Lower leg skin (tissue), 4 donors: ENCODE data around the gene ZNF526. TPM values are rescaled to one million over a fixed set of nuclear protein-coding genes. Genes with fewer than 3 reads are reported as not detected.

Experiments used
- DNase-seq, 2 donors: peaks; one replicate each; pipeline ENCODE4 v3.0.0-alpha.2; 2019; ENCODE audit warnings: low spot score in 2 of 2
- H3K4me3 ChIP-seq: fragments of 200-600 bp; sonication (generic); 2 replicates; pipeline ENCODE4 v1.5.1; 2017; ENCODE audit warnings: mild to moderate bottlenecking, low read depth; ENCODE audit not compliant: poor library complexity, severe bottlenecking
- POLR2A ChIP-seq, 2 donors: fragments of 450-650 bp; IDR thresholded peaks; one replicate each; pipeline ENCODE4 v1.6.1; 2016 to 2017; ENCODE audit warnings: antibody characterized with exemption in 2 of 2, mild to moderate bottlenecking in 1 of 2, moderate library complexity in 1 of 2
- WGBS, 2 donors: methylation state at CpG; one replicate each; pipeline ENCODE4 v1.1.5; 2018; 5-methylcytosine and 5-hydroxymethylcytosine counted together
- intact Hi-C: fragments of 100-400 bp; cut with DNase I; formaldehyde crosslinking; loops from one replicate; pipeline ENCODE4 v1.15.0; 2023; ENCODE audit warnings: low total_unique reads
- total RNA-seq, 4 donors: library from RNA; depleted of rRNA; stranded (reverse); fragments of >200 nt; gene quantifications; one replicate each; pipeline ENCODE4 v1.1.0, GENCODE V29; 2016
- TF ChIP-seq, protein P1 (sequence below), 3 donors: fragments of 450-650 bp; IDR thresholded peaks; one replicate each; pipeline ENCODE4 v1.5.1; 2016; ENCODE audit warnings: antibody characterized with exemption in 3 of 3, mild to moderate bottlenecking in 3 of 3, moderate library complexity in 2 of 3

ZNF526 gene
- total RNA-seq, 4 donors from 2014 or later: 6.9 to 10.7 (median 8.6) TPM

DNA sequence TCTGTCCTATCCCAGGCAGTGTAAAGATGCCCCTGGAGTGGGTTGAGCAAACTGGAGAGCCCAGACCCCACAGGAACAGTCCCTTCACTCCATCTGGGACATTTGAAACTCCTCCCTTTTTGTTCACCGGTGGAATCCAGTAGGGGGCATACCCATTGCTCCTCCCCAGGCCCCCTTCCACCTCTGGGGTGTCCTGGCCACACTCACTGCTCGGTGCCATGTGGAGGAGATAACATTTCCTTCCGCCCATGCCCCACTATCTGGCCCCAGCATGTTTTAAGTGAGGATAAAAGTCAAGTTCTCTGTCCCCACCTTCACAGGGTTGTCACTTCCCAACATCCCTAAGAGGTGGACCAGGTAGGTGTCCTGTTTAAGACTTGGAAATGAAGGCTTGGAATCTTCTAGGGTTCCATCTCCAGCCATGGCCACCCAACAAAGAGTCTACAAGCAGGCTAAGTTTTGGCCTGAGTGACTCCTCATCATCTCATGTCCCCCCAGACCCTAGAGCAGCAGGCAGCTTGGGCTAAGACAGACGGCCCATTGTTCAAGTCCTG lies 9.3 kb downstream of the ZNF526 start:
- TF ChIP-seq, protein P1, sequence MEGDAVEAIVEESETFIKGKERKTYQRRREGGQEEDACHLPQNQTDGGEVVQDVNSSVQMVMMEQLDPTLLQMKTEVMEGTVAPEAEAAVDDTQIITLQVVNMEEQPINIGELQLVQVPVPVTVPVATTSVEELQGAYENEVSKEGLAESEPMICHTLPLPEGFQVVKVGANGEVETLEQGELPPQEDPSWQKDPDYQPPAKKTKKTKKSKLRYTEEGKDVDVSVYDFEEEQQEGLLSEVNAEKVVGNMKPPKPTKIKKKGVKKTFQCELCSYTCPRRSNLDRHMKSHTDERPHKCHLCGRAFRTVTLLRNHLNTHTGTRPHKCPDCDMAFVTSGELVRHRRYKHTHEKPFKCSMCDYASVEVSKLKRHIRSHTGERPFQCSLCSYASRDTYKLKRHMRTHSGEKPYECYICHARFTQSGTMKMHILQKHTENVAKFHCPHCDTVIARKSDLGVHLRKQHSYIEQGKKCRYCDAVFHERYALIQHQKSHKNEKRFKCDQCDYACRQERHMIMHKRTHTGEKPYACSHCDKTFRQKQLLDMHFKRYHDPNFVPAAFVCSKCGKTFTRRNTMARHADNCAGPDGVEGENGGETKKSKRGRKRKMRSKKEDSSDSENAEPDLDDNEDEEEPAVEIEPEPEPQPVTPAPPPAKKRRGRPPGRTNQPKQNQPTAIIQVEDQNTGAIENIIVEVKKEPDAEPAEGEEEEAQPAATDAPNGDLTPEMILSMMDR (IDR thresholded peaks at IDR 0.05): no peak
- no peak for TF ChIP-seq POLR2A (IDR thresholded peaks at IDR 0.05)
- intact Hi-C loops: no loop called here
- no peak for DNase-seq
- WGBS, 2 donors: 72 to 81% methylated on average over 4 of the region's 4 CpGs
- H3K4me3 ChIP-seq: no peak overlapping the region

DNA sequence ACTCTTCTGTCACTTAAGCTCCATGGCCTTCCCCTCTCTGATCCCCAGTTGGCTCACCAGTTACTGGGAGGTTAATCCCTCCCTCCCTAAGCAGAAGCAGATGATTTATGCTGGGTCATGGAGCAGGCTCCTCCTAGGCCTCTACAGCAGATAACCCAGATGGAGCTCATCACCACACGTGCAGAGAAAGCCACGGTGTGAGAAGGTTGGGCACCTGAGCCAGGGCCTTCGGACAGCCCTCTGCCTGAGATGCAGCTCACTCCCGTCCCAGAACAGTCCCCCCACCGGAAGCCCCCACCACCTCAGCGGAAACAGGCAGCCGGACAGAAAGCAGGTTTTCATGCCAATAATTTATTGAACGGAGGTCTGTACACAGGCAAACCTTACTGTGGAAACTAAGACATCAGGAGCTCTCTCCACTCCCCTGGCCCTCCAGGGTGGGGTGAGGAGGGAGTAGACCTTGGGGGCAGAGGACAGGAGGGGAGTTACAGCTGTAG lies 9.8 kb downstream of the ZNF526 start:
- no peak for TF ChIP-seq POLR2A (IDR thresholded peaks at IDR 0.05)
- TF ChIP-seq, protein P1 (IDR thresholded peaks at IDR 0.05): no peak
- 59 to 68% methylated on average over 8 of the region's 8 CpGs for WGBS, 2 donors
- no peak for DNase-seq
- H3K4me3 ChIP-seq: no peak overlapping the region
- intact Hi-C loops: loop anchor here (10.0 kb wide), 1 partner anchor 95 kb away; the partner anchor contains the start of gene POU2F2

DNA sequence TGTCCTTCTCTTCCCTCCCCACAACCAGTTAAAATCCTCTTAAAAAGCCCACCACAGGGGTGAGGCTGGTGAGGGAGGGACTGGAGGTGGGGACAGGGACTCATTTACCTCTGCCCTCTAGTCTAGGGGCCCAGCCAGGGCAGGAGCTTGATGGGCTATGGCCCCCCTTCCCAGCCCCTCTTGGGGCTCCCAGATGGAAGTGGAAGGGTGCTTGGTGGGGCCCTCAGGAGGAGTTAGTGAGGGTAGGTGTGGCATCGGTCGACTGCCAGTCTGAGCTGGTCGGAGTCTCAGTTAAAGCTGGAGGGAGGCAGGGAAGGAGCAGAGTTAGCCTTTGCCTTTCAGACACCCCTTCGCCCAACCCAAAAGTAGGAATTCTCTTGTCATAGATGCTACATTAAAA lies 10.5 kb downstream of the ZNF526 start:
- no peak overlapping the region for H3K4me3 ChIP-seq
- DNase-seq: no peak
- intact Hi-C loops: loop anchor here (10.0 kb wide), 1 partner anchor 96 kb away; the partner anchor contains the start of gene POU2F2
- TF ChIP-seq, protein P1 (IDR thresholded peaks at IDR 0.05): no peak
- no peak for TF ChIP-seq POLR2A (IDR thresholded peaks at IDR 0.05)
- 75 to 83% methylated on average over 4 of the region's 4 CpGs for WGBS, 2 donors

DNA sequence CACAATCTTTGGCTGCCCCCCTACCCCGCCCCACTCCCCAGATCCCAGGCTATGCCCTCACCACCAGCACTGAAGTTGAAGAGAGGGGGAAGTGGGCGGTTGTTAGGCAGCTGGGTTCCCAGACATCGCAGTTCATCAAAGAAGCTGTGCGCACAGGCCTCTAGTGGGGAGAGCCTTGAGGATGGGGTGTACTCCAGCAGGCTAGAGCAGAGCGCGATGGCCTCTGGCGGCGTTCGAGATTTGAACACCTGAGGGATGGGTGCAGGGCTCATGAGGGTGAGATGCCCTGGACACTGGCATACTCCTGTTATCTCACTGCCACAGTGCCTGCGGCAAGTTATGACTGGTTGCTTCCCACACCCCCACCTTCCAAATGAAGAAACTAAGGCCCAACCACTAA lies 12.3 kb downstream of the ZNF526 start:
- intact Hi-C loops: loop anchor here (10.0 kb wide), 1 partner anchor 98 kb away; the partner anchor contains the start of gene POU2F2
- TF ChIP-seq, protein P1 (IDR thresholded peaks at IDR 0.05): no peak
- TF ChIP-seq POLR2A (IDR thresholded peaks at IDR 0.05): no peak
- H3K4me3 ChIP-seq: no peak overlapping the region
- WGBS, 2 donors: 95 to 97% methylated on average over 10 of the region's 10 CpGs
- DNase-seq: no peak

DNA sequence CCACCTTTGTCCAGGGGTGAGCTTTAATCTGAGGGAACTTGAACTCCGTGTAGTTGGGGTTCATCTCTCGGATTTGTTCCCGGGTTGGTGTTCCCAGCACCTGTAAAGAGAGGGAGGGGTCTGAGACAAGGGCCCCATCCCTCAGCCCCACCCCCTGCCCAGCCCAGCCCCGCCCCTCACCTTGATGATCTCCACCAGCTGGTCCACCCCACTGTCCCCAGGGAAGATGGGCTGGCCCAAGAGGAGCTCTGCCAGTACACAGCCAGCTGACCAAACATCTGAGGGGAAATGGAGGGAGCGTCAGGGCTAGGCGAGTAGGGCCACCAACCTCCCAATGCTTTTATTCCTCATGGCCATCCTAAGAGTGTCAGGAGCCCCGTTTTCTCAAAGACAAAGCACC lies 13.0 kb downstream of the ZNF526 start:
- intact Hi-C loops: loop anchor here (10.0 kb wide), 1 partner anchor 98 kb away; the partner anchor contains the start of gene POU2F2
- H3K4me3 ChIP-seq: no peak overlapping the region
- 69 to 75% methylated on average over 7 of the region's 7 CpGs for WGBS, 2 donors
- TF ChIP-seq POLR2A (IDR thresholded peaks at IDR 0.05): no peak
- TF ChIP-seq, protein P1 (IDR thresholded peaks at IDR 0.05): no peak
- no peak for DNase-seq
